WERI-Rb-1 (cell line): ENCODE measurements around the gene PLBD1.

Experiments used
- DNase-seq: peaks from one replicate; pipeline ENCODE4 v3.0.0-alpha.2; 2020
- H3K27ac ChIP-seq: fragments of 250-450 bp; sonication (Bioruptor Pico); 2 replicates; pipeline ENCODE4 v1.5.1; 2020; ENCODE audit warnings: mild to moderate bottlenecking, moderate library complexity
- H3K27me3 ChIP-seq: fragments of 250-450 bp; sonication (Bioruptor Pico); 2 replicates; pipeline ENCODE4 v1.5.1; 2021; ENCODE audit warnings: mild to moderate bottlenecking, low read depth, moderate library complexity; ENCODE audit not compliant: insufficient read depth, severe bottlenecking
- H3K36me3 ChIP-seq: fragments of 250-450 bp; sonication (Bioruptor Pico); 2 replicates; pipeline ENCODE4 v1.5.1; 2020; ENCODE audit warnings: mild to moderate bottlenecking, moderate library complexity
- H3K4me3 ChIP-seq: 2 replicates; pipeline ENCODE4 v1.5.1; 2011; ENCODE audit warnings: low read depth, mild to moderate bottlenecking, control low read depth, low read length
- H3K9me3 ChIP-seq: fragments of 250-450 bp; sonication (Bioruptor Pico); 2 replicates; pipeline ENCODE4 v1.5.1; 2021; ENCODE audit warnings: mild to moderate bottlenecking, moderate library complexity; ENCODE audit not compliant: severe bottlenecking
- TF ChIP-seq, protein P1 (sequence below): IDR thresholded peaks from 2 replicates; pipeline ENCODE4 v1.5.1; 2011; ENCODE audit warnings: low read depth, mild to moderate bottlenecking, control low read depth, inconsistent platforms, low read length

Gene PLBD1, protein sequence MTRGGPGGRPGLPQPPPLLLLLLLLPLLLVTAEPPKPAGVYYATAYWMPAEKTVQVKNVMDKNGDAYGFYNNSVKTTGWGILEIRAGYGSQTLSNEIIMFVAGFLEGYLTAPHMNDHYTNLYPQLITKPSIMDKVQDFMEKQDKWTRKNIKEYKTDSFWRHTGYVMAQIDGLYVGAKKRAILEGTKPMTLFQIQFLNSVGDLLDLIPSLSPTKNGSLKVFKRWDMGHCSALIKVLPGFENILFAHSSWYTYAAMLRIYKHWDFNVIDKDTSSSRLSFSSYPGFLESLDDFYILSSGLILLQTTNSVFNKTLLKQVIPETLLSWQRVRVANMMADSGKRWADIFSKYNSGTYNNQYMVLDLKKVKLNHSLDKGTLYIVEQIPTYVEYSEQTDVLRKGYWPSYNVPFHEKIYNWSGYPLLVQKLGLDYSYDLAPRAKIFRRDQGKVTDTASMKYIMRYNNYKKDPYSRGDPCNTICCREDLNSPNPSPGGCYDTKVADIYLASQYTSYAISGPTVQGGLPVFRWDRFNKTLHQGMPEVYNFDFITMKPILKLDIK

DNA sequence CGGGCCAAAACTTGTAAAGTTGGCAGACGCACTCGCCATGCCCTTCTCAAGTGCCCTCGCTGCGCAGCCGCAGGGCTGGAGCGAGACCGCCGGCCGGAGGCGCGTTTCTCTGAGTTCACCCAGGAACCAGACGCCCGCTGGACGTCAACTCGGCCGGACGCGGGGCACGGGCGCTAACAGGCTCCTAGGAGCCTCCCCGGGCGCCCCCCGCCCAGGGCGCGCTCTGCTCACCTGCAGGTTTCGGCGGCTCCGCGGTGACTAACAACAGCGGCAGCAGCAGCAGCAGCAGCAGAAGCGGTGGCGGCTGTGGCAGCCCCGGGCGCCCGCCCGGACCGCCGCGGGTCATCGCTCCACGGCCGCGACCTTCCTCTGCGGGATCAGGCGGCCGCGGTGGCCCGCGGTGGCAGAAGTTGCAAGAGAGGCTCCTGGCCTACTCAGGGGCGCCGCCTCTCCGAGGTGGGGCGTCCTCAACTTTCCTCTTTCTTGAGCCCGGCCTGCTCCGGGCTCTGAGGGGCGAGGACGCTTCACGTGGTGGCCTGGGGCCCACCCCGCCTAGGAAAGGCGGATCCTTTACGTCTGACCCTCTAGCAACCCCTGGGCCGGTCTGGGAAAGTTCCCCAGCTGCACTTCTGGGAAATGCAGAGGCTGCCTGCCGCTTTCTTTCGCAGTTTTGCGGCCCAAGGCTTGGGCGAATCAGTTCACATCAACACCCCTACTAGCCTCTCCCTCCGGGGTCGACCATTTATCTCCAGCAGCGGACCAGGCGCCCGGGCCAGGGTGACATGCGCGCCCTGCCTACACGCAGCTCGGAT lies at the start of gene PLBD1:
TSS of gene PLBD1 (minus strand) at position 533 of the 812 bp plus-strand sequence. CDS start at position 346, 187 bp downstream.
- Histone ChIP-seq H3K9me3 (peaks cover 4% of the 10 kb centered on the region), H3K4me3 (no peak within 1 kb of the TSS), H3K27ac (no peak within 1 kb of the TSS), H3K27me3 (no peaks in the 10 kb centered on the region), H3K36me3 (no peaks in the 10 kb centered on the region)
- TF ChIP-seq, protein P1, sequence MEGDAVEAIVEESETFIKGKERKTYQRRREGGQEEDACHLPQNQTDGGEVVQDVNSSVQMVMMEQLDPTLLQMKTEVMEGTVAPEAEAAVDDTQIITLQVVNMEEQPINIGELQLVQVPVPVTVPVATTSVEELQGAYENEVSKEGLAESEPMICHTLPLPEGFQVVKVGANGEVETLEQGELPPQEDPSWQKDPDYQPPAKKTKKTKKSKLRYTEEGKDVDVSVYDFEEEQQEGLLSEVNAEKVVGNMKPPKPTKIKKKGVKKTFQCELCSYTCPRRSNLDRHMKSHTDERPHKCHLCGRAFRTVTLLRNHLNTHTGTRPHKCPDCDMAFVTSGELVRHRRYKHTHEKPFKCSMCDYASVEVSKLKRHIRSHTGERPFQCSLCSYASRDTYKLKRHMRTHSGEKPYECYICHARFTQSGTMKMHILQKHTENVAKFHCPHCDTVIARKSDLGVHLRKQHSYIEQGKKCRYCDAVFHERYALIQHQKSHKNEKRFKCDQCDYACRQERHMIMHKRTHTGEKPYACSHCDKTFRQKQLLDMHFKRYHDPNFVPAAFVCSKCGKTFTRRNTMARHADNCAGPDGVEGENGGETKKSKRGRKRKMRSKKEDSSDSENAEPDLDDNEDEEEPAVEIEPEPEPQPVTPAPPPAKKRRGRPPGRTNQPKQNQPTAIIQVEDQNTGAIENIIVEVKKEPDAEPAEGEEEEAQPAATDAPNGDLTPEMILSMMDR, result no peak
- DNase-seq, result no peak

DNA sequence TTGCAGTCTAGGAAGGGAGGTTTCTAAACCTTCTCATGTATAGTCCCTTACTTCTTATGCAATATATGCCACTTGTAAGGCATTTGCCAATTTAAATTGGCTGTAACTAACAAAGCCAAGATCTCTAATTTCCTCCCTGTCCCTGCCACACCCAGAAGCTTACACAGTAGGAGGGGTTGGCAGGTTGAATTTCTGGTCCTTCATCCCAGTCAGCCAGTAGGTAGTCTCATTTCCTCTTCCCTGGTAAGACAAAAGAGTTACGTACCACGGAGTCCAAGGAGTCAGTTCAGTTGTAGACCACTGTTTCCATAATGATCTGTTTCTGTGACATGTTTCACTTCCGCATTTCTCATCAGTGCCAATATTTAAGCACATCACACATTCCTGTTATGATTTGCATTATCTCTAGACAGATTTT lies 47.0 kb upstream of the PLBD1 start:
- no peak for DNase-seq
- H3K27me3 ChIP-seq, result no peaks in the 10 kb centered on the region
- no peak overlapping the region for H3K4me3 ChIP-seq
- H3K9me3 ChIP-seq, result no peaks in the 10 kb centered on the region
- TF ChIP-seq, protein P1, result no peak
- no peaks in the 10 kb centered on the region for H3K36me3 ChIP-seq
- no peak overlapping the region for H3K27ac ChIP-seq

DNA sequence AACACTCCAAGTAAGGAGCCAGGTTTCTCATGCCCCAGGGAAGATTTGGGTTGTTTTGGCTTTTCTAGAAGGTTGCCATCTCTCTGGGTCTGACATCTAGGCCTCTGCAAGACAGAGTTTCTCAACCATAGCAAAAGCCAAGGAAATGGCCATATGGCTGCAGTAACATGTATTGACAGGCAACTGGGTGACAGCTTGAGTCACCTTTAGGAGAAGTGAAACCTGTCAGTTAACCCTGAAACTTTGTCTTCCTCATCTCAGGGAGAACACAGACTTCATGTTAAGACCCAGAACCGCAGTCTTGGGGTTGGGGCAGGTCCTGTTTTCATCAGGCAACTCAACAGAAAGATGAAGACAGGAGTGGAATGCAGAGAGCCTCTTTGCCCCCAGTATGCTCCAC lies 46.0 kb upstream of the PLBD1 start:
- TF ChIP-seq, protein P1, result no peak
- no peak for DNase-seq
- H3K4me3 ChIP-seq, result no peak overlapping the region

DNA sequence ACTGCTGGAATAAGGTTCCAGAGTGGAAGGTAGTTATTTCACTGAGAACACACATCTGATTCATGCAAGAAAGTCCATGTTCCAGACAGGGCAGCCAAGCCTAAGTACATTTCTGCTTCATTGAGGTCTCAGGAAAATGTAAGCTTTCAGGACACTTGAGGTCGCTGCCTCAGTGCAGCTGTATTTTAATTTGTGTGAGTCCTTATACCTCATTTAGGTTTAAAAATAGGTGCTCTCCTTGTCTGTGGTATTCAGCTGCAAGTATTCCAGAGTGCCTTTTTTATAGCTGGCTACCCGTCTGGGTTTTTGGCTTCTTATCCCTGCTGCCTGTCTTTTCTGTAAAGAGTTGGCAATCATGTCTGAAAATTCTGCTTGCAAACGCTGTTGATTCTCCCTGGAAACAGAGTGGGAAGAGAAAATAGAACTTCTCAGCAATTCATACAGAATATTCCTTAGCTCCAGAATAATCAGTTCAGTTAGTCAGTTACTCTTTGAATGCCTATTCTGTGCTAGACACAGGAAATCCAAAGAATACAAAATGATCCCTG lies 45.3 kb upstream of the PLBD1 start:
- Histone ChIP-seq H3K4me3 (no peak overlapping the region), H3K27me3 (no peaks in the 10 kb centered on the region), H3K36me3 (no peaks in the 10 kb centered on the region), H3K27ac (no peak overlapping the region), H3K9me3 (no peaks in the 10 kb centered on the region)
- DNase-seq, result no peak
- TF ChIP-seq, protein P1, result no peak

More for the DNA sequence above, 46.0 kb upstream of the PLBD1 start:
- Histone ChIP-seq H3K27ac (no peak overlapping the region), H3K9me3 (no peaks in the 10 kb centered on the region), H3K27me3 (no peaks in the 10 kb centered on the region), H3K36me3 (no peaks in the 10 kb centered on the region)

DNA sequence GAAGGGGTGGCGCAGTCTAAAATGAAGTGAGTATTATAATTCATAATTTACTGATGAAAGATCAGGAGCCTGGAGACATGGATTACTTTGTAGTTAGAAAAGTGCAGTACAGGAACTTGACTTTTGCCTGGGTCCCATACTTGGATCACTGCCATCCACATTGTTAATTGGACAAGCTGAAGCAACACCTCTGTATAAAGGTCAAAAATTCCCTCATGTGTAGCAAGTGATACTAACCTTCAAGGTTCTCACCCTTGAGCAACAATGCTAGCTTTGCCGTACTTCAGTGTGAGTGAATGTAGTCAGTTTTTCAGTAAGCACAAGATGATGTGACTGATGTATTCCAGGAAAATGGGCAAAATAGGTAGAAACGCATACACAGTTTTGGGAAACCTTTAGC lies 44.6 kb upstream of the PLBD1 start:
- Histone ChIP-seq H3K36me3 (no peaks in the 10 kb centered on the region), H3K27me3 (no peaks in the 10 kb centered on the region), H3K9me3 (no peaks in the 10 kb centered on the region), H3K27ac (no peak overlapping the region), H3K4me3 (no peak overlapping the region)
- no peak for DNase-seq
- TF ChIP-seq, protein P1, result no peak
